ENCODE measurements around the gene SP3. TPM values are rescaled to one million over a fixed set of nuclear protein-coding genes. Genes with fewer than 3 reads are reported as not detected.
A peak's percentile ranks its signal among the peaks of the same experiment; 100 is the strongest.

Gene SP3
- polyA plus RNA-seq, 1 donor (not counting 4 experiments of a cell fraction or from before 2014, with no cell fraction given): 46.7 TPM

GRCh38 chr2:174012347-174013314 lies 47.5 kb upstream of the SP3 start:
- H3K9me1 ChIP-seq (ENCODE audit: control insufficient read depth, extremely low read depth, insufficient read depth, low read length): no peaks in the 10 kb centered on the region
- H3K9ac ChIP-seq (ENCODE audit: control insufficient read depth, extremely low read depth, insufficient read depth, low read length): peak overlapping the region; percentile 58
- no peak for DNase-seq (ENCODE audit: low read depth, low spot score)
- no peaks in the 10 kb centered on the region for H3K27me3 ChIP-seq (ENCODE audit: control insufficient read depth, extremely low read depth, insufficient read depth, low read length)
- peak overlapping the region; percentile 73 for H3K4me2 ChIP-seq (ENCODE audit: control insufficient read depth, extremely low read depth, insufficient read depth, low read depth, low read length)
- H3K9me3 ChIP-seq (ENCODE audit: control insufficient read depth, low read depth, low read length): no peaks in the 10 kb centered on the region
- H3K4me3 ChIP-seq (ENCODE audit: control insufficient read depth in 2 of 3, extremely low read depth in 1 of 3, insufficient read depth in 2 of 3, low read depth in 1 of 3, low read length in 3 of 3): peak overlapping the region in 2 of 3 experiments; percentile 29 to 56
- H3K27ac ChIP-seq (ENCODE audit: control insufficient read depth, insufficient read depth, low read length): peak overlapping the region; percentile 8
- peak overlapping the region; percentile 94 for H2AFZ ChIP-seq (ENCODE audit: control insufficient read depth, low read length)
- H4K20me1 ChIP-seq (ENCODE audit: control insufficient read depth, extremely low read depth, insufficient read depth, low read length): no peaks in the 10 kb centered on the region
- no peak for TF ChIP-seq CTCF (optimal IDR thresholded peaks at IDR 0.05 in 1 of 3, IDR thresholded peaks at IDR 0.05 in 1 of 3, conservative IDR thresholded peaks at IDR 0.05 in 1 of 3; ENCODE audit: extremely low read depth in 1 of 3, insufficient read depth in 2 of 3, low read length in 3 of 3)
- TF ChIP-seq EZH2 (IDR thresholded peaks at IDR 0.05; ENCODE audit: low read length): no peak
- dilution Hi-C loops (cut with MboI; ENCODE audit: extremely low pct_ligation_motif_present, low sequenced_read_pairs): no loop called here
- no peaks in the 10 kb centered on the region for H3K36me3 ChIP-seq (ENCODE audit: control insufficient read depth in 2 of 2, extremely low read depth in 1 of 2, insufficient read depth in 2 of 2, low read length in 2 of 2)
- H3K4me1 ChIP-seq (ENCODE audit: control insufficient read depth, extremely low read depth, insufficient read depth, low read length): peaks cover 11% of the 10 kb centered on the region
- H3K79me2 ChIP-seq (ENCODE audit: control insufficient read depth, insufficient read depth, low read length): no peaks in the 10 kb centered on the region
- no peak for FAIRE-seq

- H4K20me1 ChIP-seq (ENCODE audit: control insufficient read depth, extremely low read depth, insufficient read depth, low read length): no peaks in the 10 kb centered on the region
- H3K9ac ChIP-seq (ENCODE audit: control insufficient read depth, extremely low read depth, insufficient read depth, low read length): no peak overlapping the region
- no peak overlapping the region for H3K27ac ChIP-seq (ENCODE audit: control insufficient read depth, insufficient read depth, low read length)
- no peaks in the 10 kb centered on the region for H3K27me3 ChIP-seq (ENCODE audit: control insufficient read depth, extremely low read depth, insufficient read depth, low read length)
- no peaks in the 10 kb centered on the region for H3K9me3 ChIP-seq (ENCODE audit: control insufficient read depth, low read depth, low read length)
- DNase-seq (ENCODE audit: low read depth, low spot score) (no peak), FAIRE-seq (peak; percentile 9)
- H3K4me2 ChIP-seq (ENCODE audit: control insufficient read depth, extremely low read depth, insufficient read depth, low read depth, low read length): no peak overlapping the region
- peaks cover 11% of the 10 kb centered on the region for H3K4me1 ChIP-seq (ENCODE audit: control insufficient read depth, extremely low read depth, insufficient read depth, low read length)
- H3K4me3 ChIP-seq (ENCODE audit: control insufficient read depth in 2 of 3, extremely low read depth in 1 of 3, insufficient read depth in 2 of 3, low read depth in 1 of 3, low read length in 3 of 3): no peak overlapping the region
- no peak overlapping the region for H2AFZ ChIP-seq (ENCODE audit: control insufficient read depth, low read length)
- no peaks in the 10 kb centered on the region for H3K36me3 ChIP-seq (ENCODE audit: control insufficient read depth in 2 of 2, extremely low read depth in 1 of 2, insufficient read depth in 2 of 2, low read length in 2 of 2)
- dilution Hi-C loops (cut with MboI; ENCODE audit: extremely low pct_ligation_motif_present, low sequenced_read_pairs): no loop called here
- no peak for TF ChIP-seq EZH2 (IDR thresholded peaks at IDR 0.05; ENCODE audit: low read length)
- no peak for TF ChIP-seq CTCF (optimal IDR thresholded peaks at IDR 0.05 in 1 of 3, IDR thresholded peaks at IDR 0.05 in 1 of 3, conservative IDR thresholded peaks at IDR 0.05 in 1 of 3; ENCODE audit: extremely low read depth in 1 of 3, insufficient read depth in 2 of 3, low read length in 3 of 3)
- H3K79me2 ChIP-seq (ENCODE audit: control insufficient read depth, insufficient read depth, low read length): no peaks in the 10 kb centered on the region
- no peaks in the 10 kb centered on the region for H3K9me1 ChIP-seq (ENCODE audit: control insufficient read depth, extremely low read depth, insufficient read depth, low read length)
These were observed 46.6 kb upstream of the SP3 start for GRCh38 chr2:174011796-174012195.

Measured in keratinocyte (primary cell).